DND-41 (cell line): ENCODE measurements around the gene SELENOH.

Experiments
- EZH2 ChIP-seq: IDR thresholded peaks from 3 replicates; pipeline ENCODE4 v1.6.1; 2012; ENCODE audit warnings: borderline replicate concordance, low read depth, mild to moderate bottlenecking, moderate library complexity, low read length, inconsistent platforms; ENCODE audit not compliant: severe bottlenecking
- TF ChIP-seq, protein P1 (sequence below): IDR thresholded peaks from 2 replicates; pipeline ENCODE4 v1.5.1; 2012; ENCODE audit warnings: borderline replicate concordance, low read length, moderate library complexity, mild to moderate bottlenecking; ENCODE audit not compliant: poor library complexity, severe bottlenecking; ENCODE audit errors: extremely low read depth

DNA sequence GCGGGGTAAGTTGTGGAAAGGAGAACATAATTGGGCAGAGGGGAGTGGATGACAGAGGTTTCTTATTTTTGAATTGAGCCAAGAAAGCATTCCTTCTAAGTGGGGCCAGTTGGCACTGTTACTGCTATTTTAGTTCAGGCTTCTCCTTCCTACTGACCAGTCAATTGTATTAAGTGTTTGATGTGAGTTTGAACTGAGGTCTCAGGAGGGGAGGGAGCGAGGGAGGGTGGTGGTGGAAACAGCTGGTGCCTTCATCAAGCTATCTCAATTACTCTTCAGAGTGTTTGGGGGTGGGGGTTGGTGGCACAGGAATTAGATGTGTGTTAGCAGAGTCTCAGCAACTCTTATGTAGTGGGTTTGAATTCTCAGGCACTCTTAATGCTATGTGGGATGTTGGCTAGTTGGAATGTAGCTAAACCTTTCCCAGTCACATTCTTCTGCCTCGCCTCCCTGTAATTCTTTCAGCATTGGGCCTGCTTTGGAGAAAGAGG, 34.8 kb downstream of the SELENOH start:
- TF ChIP-seq, protein P1, sequence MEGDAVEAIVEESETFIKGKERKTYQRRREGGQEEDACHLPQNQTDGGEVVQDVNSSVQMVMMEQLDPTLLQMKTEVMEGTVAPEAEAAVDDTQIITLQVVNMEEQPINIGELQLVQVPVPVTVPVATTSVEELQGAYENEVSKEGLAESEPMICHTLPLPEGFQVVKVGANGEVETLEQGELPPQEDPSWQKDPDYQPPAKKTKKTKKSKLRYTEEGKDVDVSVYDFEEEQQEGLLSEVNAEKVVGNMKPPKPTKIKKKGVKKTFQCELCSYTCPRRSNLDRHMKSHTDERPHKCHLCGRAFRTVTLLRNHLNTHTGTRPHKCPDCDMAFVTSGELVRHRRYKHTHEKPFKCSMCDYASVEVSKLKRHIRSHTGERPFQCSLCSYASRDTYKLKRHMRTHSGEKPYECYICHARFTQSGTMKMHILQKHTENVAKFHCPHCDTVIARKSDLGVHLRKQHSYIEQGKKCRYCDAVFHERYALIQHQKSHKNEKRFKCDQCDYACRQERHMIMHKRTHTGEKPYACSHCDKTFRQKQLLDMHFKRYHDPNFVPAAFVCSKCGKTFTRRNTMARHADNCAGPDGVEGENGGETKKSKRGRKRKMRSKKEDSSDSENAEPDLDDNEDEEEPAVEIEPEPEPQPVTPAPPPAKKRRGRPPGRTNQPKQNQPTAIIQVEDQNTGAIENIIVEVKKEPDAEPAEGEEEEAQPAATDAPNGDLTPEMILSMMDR: no peak
- no peak for TF ChIP-seq EZH2
